NCI-H524 treated with DMSO at 0.1 percent for 48 hours (cell line): ENCODE data around the gene PIKFYVE.
"Not testable (repeated sequence)": the region's sequence is repeated elsewhere in the genome, so short reads cannot be mapped to it uniquely, and the experiment has no call there.

Experiments
- DNase-seq: peaks from one replicate; lab custom pipeline; 2025; lab: John Stamatoyannopoulos, UW

The PIKFYVE gene

DNA sequence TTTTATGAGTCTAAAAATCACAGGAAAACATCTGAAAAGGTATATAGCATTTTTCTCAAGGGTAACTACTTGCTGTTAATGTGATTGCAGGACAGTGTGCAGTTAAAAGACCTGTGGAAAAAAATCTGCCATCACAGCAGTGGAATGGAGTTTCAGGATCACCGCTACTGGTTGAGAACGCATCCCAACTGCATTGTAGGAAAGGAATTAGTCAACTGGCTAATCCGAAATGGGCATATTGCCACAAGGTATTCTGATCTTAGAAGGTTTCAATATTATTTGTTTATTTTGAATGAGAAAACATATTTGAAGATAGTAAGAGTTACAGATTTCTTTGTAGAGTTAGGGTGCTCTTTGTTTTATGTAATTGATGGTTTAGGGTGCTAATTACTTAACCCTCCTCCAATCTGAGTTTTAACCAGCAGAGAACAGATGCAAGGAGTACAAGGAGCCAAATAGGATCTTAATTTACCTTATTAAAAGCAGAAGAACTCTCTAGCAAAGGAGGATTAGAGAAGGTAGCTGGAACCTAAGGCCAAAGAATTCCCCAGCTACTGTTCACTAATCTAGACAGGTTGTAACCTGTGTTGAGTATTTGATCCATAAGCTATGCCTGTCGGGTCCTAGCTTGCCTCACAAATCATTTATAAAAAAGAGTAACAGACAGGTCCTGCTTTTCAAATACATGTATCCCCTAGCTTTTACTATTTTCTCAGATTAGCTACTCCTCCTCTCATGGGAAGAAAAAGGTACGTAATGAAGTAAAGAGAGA lies 35.0 kb downstream of the PIKFYVE start:
- DNase-seq, result no peak

DNA sequence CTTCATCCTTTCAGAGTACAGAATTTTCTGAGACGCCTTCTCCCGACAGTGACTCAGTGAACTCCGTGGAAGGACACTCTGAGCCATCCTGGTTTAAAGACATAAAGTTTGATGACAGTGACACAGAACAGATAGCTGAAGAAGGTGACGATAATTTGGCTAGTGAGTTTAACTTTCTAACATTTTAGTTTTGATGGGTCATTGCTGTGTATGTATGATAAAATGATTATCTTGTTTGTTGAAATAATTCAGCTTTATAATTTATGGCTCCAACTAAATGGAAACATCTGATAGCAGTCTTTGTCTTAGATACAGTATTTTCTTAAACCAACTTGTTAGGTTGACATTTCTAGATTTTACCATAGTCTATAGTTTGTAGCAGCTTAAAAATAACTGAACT lies 38.1 kb downstream of the PIKFYVE start:
- no peak for DNase-seq

DNA sequence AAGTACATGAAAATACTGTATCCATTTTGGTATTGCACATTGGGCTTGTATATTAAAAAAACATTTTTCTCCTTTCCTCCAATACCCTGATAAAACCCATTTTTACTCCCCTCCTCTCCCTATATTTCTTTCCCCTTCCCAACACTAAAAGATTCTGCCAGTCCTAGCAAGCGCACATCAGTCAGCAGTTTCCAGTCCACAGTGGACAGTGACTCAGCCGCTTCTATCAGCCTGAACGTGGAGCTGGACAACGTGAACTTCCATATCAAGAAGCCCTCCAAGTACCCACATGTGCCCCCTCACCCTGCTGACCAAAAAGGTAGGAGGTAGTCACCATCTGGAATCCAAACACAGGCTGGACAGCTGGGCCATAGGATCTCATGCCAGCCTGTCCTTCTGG lies 38.6 kb downstream of the PIKFYVE start:
- no peak for DNase-seq

DNA sequence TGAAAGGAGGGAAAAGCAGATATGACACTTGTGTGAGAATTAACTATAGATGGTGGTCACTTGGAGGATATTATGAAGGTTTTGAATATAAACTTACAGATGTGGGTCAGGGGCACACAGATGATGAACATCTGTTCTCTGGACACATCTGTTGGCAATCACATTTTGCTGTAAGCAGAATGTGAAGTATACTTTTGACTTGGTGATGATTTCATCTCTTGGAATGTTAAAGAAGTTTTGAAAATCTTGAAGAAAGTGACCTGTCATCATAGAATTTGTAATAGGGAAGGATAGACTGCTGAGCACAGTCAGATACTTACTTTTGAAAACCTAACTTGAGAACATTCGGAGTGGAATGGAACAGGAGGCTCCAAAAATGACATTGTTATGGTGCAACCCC lies 40.2 kb downstream of the PIKFYVE start:
- DNase-seq, result no peak

DNA sequence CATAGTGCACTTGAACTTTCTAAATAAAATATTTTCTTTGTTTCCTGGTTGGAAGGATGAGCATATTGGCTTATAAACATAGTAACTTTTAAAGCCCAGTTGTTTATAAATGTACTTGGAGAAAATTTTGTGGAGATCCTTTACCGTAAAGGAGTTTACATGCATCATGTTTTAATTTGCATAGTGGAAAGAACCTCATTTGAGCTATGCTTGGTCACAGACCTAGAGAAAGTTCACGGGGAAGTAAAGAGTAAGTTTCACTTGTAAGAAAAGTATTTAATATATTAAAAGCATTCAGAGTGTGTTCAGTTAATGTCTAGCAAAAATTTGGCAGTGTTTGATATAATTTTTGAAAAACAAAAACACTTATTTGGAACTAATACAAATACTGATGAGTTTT lies 45.3 kb downstream of the PIKFYVE start:
- no peak for DNase-seq

DNA sequence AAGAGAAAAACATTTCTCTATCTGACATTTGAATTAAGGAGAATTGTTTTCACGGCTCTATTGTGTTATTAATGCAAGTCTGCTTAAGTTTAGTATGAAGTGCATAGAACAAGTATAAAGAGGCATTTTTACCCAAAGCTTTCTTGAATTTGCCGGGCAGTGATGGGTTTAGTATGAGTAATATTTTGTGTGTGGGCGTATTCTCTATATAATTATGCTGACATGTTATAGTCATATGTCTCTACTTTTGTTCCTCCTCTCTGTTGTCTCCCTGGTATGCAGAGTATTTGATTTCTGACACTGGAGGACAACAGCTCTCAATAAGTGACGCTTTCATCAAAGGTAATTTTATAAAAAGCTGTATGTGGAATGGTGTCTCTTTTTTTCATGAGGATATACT lies 45.9 kb downstream of the PIKFYVE start:
- no peak for DNase-seq

DNA sequence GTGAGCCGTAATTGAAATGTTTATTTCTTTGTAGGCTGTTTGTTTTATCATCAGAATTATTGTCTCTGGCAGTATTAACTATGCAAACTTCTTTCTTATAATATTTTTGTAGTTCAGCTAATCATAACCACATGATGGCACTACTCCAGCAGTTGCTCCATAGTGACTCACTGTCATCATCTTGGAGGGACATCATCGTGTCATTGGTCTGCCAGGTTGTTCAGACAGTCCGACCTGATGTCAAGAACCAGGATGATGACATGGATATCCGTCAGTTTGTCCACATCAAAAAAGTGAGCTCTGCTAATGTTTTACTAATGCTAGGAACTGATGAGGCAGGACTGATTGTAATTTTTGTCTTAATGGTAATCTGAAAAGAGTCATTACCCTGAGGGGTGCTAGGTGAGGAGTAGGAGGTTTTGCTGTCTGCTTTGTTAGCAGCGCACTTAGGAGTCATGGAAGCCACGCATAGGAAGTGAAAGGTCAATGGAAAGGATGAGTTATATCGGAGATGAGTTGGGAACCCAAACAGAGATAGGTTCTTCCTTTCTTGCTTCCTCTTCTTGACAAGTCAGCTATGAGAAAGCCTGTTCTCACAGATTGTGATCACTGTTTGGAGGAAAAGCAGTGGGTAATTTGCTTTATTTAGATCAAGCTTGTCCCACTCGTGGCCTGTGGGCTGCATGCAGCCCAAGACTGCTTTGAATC lies 49.2 kb downstream of the PIKFYVE start:
- DNase-seq, result no peak

DNA sequence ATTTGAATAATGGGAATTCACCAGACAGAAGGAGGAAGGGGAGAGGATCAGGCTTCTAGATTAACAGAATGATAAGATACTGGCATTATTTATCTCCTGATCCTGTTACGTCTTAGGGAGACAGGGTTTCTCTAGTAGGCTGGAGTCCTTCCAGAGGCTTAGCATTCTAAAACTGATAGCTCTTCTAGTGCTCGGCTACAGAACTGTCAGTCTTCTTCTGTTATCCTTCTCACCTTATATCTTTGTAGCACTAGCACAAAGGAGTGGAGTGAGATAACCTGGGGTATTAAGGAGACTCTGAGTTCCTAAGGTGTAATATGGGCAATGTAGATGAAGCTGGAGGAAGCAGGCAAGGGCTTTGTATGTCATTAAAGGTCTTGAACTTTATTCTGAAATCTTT lies 52.1 kb downstream of the PIKFYVE start:
- no peak for DNase-seq

DNA sequence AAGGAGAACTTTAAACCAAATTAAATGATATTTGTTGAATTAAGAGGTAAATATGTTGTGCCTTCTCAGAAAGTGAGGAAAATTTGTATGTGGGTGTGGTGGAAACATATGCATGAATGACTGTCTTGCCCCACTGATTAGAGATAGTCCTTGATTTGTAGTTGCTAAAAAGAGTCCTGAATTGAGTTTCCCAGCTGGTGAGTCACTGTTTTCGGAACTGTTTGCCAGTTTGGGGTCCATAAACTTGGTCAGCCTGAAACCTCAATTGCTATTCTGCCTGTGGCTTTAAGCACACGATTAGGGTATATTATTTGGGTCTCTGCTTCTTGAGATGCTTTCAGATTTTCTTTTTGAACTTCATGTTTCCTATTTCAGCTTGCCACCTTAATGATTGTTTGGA lies 53.3 kb downstream of the PIKFYVE start:
- DNase-seq, result no peak

DNA sequence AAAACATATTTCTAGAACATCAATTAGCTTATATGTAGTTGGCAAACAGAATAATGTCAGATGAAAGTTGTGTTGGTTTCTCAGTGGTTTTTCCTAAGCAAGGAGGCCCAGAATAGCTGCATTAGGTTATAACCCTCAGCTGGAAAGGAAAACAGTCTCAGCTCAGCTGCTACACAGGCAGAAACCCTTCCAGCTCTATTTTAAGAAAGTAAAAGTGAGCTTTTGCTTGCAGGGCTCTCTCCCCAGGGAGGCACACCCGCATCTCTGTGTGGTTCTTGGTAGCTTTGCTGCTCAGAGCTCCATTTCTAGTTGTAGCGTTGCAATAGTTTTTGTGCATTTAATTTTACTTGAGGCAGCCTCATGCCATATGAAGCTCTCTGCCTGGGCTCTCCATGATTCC lies 54.6 kb downstream of the PIKFYVE start:
- no peak for DNase-seq

DNA sequence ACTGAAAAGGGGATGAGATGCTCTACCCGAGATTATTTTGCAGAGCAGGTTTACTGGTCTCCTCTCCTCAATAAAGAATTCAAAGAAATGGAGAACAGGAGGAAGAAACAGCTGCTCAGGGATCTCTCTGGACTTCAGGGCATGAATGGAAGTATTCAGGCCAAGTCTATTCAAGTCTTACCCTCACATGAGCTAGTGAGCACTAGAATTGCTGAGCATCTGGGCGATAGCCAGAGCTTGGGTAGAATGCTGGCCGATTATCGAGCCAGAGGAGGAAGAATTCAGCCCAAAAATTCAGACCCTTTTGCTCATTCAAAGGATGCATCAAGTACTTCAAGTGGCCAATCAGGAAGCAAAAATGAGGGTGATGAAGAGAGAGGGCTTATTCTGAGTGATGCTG lies 60.0 kb downstream of the PIKFYVE start:
- no peak for DNase-seq

DNA sequence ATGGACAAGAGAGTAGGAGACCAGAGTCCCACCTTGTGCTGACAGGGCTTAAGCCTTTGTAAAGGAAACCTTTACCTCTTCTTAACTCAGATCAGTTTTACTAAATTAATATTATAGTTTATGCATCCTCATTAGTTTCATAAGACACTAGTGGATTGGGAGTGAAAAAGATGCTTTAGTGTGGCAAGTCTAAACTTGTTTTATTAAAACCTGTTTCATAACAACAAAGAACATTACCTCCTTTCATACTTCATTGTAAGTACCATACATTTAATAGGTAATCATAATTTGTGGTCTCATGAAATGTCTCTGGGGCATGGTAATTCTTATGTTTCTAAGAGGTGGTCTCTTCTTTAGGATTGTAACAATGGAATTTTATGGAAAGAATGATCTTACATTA lies 63.4 kb downstream of the PIKFYVE start:
- no peak for DNase-seq

DNA sequence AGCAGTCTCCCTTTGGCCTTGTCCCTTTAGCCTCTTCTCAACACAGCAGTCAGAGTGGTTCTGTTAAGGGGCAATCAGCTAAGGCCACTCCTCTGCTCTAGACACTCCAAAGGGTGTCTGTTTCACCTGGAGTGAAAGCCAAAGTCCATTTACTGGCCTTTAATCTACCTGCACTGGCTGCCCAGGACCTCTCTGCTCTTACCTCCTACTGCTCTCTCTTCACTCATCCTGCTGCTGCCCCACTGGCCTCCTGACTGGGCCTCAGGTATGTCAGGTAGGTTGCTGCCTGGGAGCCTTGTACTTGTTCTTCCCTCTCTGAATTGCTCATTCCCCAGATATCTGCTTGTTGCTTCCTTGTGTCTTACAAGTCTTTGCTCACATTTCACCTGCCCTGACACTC lies 68.2 kb downstream of the PIKFYVE start:
- DNase-seq, result no peak

DNA sequence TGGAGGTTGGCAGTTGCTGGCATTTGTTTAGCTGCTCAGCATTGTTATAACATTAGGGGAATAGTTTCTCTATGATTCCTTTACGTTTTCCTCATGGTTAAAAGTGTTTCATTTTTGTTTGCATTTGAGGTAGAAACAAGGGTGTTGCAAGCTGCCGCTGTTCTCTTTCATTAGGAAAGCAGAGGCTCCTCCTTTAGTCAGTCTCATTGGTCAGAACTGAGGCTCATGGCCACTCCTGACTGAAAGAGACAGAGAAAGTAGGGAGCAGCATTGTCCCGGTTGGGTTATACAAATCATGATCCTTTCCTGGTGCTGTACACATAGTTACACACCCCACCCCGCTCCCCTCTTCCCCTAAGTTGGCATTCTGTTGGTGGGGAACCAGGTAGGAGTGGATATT lies 80.7 kb downstream of the PIKFYVE start:
- DNase-seq, result no peak

DNA sequence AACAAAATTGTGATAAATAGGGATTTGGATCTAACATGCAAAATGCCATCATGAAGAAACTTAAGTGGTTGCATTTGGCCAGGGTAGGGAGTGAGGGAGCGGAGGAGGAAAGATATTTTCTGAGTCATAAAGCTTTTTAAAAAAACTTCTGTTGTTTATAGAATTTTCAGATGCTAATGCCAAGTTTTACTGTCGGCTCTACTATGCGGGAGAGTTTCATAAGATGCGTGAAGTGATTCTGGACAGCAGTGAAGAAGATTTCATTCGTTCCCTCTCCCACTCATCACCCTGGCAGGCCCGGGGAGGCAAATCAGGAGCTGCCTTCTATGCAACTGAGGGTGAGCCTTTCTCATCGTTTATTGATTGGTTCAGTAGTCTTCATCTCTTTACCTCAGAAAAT lies 84.6 kb downstream of the PIKFYVE start:
- no peak for DNase-seq

DNA sequence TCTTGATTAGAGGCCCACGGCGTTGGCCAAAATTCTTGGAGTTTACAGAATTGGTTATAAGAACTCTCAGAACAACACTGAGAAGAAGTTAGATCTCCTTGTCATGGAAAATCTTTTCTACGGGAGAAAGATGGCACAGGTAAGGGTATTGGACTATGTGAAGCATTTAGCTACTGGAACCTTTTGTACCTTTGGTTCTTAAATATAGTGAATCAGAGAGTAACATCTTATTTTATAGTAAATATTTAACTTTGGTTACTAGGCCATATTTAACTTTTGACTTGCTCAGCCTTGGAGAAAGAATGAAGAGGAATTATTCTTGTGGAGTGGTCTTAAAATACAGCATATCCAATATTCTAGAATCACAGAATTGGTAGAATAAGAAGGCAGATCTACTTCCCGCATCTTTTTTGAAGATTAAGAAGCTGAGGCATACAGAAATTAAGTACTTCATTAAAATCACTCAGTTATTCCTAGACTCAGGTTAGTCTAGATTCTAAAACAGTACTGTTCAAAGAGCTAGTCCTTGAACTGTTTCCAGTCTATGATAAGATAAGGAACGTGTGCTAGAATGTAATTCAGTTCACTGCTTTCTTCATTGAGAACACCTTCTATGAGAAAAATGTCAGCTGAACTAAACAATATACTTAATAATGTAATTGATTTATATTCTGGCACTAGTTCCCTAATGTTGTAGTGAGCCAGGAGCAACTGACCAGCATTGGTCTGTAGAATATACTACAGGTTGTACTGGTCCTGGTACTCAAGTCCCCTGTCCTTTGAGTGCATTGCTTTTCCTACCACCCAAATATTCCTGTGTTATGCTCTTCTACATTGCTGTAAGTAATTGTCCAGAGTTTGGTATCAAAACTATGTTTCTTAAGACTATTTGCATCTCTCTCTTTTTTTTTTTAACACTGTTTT lies 86.9 kb downstream of the PIKFYVE start:
- no peak for DNase-seq

DNA sequence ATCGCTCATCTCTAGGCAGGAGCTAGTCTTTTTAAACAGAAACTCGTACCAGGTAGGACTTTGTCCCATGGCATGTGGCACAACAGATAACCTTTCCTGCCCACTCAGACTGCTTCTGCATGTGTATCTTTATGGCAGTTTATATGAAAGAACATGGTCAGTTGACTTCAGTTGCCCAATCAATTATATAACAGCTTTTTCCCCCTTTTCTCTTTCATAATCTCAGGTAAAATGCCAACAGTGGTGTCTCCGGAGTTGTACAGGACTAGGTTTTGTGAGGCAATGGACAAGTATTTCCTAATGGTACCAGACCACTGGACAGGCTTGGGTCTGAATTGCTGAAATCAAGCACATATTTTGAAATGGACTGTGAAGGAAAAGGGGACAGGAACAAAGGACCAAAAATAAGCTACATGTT lies 88.9 kb downstream of the PIKFYVE start:
- DNase-seq, result no peak

DNA sequence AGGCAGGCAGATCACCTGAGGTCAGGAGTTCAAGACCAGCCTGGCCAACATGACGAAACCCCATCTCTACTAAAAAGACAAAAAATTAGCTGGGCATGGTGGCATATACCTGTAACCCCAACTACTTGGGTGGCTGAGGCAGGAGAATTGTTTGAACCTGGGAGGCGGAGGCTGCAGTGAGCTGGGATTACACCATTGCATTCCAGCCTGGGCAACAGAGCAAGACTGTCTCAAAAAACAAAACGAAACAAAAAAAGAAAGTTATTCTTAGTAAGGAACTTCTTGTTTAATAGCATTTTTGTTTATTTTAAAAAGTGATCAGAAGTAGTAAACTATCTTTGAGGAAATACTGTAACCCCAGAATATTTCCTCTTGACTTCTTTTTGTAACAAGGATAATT lies 90.4 kb downstream of the PIKFYVE start:
- not testable (repeated sequence) for DNase-seq

DNA sequence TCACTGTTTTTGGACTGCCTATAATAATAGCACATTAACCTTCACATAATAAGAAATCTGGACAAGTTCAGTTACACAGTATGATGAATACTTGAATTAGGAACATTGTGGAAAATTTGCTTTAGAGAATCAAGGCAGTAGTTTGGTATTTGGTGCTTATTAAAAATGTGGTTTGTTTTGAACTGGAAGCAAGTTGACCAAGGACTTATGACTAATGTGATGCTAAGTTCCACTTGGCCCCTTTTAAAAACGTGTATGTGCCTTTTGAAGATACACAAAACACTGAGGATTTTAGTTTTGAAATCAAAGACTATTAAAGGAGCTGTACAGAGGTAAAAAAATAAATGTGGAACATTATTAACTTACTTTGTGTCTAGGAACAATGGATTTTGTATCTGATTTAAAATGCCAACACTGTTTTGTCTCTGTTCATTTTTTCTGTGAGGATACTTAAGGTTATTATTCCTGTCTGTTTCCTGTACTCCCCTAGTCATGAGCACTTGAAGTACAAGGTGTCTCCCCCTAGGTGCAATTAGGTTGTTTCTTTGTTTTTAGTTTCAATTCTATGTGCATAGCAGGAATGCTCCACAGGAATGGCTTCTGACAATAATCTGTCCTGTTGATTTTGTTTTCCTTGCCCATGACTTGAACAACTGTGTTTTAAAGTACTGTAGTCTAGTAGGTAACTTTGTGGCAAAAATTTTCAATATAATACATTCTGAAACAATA lies 91.0 kb downstream of the PIKFYVE start:
- no peak for DNase-seq

DNA sequence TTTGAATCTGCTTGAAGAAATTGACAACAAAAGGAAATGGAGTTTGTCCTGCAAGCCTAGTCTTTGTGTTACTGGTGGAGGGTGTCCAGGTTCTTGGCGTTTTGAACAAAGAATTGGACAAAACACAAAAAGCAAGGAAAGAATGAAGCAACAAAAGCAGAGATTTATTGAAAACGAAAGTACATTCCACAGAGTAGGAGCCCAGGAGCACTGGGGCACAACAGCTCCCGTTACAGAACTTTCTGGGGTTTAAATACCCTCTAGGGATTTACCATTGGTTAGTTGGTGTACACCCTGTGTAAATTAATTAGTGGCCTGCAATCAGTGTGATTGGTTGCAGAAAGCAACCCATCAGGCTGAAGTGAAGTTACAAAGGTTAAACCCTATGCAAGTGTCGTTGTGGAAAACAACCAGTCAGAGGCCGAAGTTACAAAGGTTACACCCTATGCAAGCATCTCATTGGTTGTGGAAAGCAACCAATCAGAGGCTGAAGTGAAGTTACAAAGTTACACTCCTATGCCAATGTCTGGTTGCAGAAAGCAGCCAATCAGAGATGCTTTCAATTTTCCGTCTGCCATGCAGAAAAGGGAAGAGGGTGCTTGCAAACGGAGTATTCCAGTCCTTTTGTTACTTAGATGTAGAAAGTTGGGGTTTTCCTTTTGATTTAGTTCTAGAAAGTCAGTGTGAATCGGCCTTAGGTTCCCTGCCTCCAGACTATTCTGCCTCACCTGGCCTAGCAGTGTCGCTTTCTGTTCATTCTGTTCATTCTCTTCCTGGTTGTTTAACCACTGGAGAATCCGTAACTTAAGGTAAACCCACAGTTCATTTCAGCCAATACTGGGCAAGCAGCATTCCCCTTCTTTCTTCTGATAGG lies 92.9 kb downstream of the PIKFYVE start:
- DNase-seq, result no peak

DNA sequence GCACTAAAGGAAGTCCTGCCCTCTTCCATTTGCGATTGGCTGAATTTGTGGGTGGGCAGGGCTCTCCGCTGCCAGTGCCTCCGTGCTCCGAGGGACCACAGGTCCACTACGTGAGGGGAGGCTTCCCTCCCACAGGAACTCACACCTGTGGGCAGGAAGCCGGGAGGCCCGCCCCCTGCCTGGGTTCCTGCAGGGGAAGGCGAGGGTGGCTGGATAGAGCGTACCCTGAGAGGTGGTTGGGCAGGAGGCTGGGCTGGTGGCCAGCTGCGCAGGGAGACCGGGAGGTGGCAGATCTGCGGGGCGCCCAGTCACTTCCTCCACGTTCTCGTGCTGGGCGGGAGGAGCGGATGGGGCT lies 93.6 kb downstream of the PIKFYVE start:
- no peak for DNase-seq
